Osteocyte (in vitro differentiated cells): ENCODE measurements around the gene RBM38. TPM values are rescaled to one million over a fixed set of nuclear protein-coding genes. Genes with fewer than 3 reads are reported as not detected.

Experiments
- DNase-seq: peaks from one replicate; pipeline ENCODE4 v3.0.0; 2021; ENCODE audit warnings: mixed read lengths; ENCODE audit not compliant: unreplicated experiment; ENCODE audit errors: extremely low spot score
- H3K27ac Mint-ChIP-seq: one replicate; pipeline ENCODE4 v1.8.0; 2021; ENCODE audit warnings: mild to moderate bottlenecking, mixed read lengths; ENCODE audit not compliant: unreplicated experiment
- H3K27me3 Mint-ChIP-seq: one replicate; pipeline ENCODE4 v1.8.0; 2021; ENCODE audit warnings: mixed read lengths; ENCODE audit not compliant: unreplicated experiment
- H3K36me3 Mint-ChIP-seq: one replicate; pipeline ENCODE4 v1.8.0; 2021; ENCODE audit warnings: mixed read lengths; ENCODE audit not compliant: unreplicated experiment
- H3K4me1 Mint-ChIP-seq: one replicate; pipeline ENCODE4 v1.8.0; 2021; ENCODE audit warnings: mixed read lengths; ENCODE audit not compliant: unreplicated experiment
- H3K4me3 Mint-ChIP-seq: one replicate; pipeline ENCODE4 v1.8.0; 2021; ENCODE audit warnings: mild to moderate bottlenecking, moderate library complexity, mixed read lengths; ENCODE audit not compliant: unreplicated experiment
- H3K9me3 Mint-ChIP-seq: one replicate; pipeline ENCODE4 v1.8.0; 2021; ENCODE audit warnings: mixed read lengths; ENCODE audit not compliant: unreplicated experiment
- CTCF ChIP-seq: fragments of 200-600 bp; sonication (generic); IDR thresholded peaks from 2 replicates; pipeline ENCODE4 v1.5.0; 2021; ENCODE audit warnings: antibody characterized with exemption, mild to moderate bottlenecking, moderate library complexity
- total RNA-seq: library from RNA; stranded (reverse); gene quantifications from 2 replicates; pipeline ENCODE4 v1.2.1, GENCODE V29; 2021

The RBM38 gene
- total RNA-seq, 1 donor from 2014 or later = 18.8 TPM

DNA sequence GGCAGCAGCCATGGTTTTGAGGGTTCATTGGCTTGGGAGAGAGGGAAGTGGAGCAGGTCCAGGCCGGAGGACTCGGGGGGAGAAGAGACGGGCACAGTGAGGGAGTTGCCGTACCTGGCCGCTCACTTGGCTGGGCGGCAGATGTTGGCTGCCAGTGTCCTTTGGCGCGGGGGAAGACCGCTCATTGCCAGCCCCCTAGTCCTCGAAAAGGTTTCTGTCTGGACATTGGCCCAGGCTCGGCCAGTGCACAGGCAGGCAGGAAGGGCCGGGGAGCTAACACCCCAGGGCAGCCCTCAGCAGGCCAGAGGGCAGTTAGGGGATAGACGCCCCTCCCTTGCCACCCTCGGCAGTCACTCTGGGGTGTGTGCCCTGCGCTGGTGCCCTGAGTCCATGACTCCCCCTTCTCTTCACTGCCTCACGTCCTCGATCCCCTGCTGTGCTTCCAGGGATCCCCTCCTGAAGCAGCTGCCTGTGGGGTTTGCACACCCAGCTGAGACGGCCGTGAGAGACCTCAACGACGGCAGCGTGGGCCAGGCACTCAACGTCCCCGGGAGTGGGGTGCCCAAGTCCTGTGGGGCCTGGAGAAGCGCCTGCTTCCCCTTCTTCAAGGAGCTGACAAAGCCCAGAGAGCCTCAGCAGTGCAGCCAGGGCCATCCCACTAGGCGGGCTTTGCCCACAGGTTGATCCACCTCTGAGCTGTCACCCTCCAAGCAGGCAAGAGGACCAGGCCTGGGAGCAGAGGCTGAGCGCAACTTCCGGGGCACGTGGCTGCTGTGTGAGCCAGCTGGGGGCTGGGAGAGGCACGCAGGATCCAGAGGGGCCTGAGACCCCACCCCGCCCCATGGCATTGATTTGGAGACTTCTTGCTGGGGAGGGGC lies 20.4 kb downstream of the RBM38 start:
- no peak overlapping the region for H3K4me3 Mint-ChIP-seq
- H3K36me3 Mint-ChIP-seq = peaks cover 9% of the 10 kb centered on the region
- H3K9me3 Mint-ChIP-seq = no peaks in the 10 kb centered on the region
- no peaks in the 10 kb centered on the region for H3K4me1 Mint-ChIP-seq
- H3K27me3 Mint-ChIP-seq = no peaks in the 10 kb centered on the region
- DNase-seq = no peak
- no peak overlapping the region for H3K27ac Mint-ChIP-seq
- TF ChIP-seq CTCF = no peak

DNA sequence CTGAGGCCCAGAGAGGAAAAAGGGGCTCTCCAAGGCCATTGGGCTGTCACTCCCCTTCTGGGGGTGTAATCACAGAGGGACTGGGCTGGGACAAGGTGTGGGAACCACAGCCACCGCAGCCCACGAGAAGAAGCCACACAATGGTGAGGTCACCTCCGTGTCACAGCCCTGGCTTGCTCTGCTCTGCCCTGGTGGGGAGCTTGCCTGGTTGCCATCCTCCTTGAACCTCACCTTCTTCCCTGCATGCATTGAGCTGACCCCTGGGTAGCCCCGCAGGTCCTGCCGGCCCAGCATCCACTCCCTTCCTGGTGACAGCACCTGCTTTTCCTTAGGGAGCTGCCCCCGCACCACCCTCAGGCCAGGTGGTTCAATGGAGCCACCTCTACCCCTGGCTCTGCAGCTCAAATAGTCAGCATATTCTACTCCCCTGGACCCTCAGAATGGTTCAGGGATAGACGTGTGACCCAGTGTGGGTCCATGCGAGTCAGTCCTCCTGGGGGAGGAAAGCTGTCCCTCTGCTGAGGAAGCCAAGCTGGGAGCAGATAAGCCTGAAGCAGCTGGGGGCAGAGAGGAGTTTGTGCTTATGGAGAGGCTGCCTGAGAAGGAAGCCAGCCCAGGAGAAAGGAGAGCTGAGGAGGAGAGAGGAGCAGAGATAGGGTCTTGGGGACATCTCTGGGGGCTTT lies 21.3 kb downstream of the RBM38 start:
- Mint-ChIP-seq H3K36me3 (peaks cover 8% of the 10 kb centered on the region), H3K27ac (no peak overlapping the region), H3K9me3 (no peaks in the 10 kb centered on the region), H3K4me1 (no peaks in the 10 kb centered on the region), H3K4me3 (no peak overlapping the region), H3K27me3 (no peaks in the 10 kb centered on the region)
- no peak for DNase-seq
- TF ChIP-seq CTCF = no peak

DNA sequence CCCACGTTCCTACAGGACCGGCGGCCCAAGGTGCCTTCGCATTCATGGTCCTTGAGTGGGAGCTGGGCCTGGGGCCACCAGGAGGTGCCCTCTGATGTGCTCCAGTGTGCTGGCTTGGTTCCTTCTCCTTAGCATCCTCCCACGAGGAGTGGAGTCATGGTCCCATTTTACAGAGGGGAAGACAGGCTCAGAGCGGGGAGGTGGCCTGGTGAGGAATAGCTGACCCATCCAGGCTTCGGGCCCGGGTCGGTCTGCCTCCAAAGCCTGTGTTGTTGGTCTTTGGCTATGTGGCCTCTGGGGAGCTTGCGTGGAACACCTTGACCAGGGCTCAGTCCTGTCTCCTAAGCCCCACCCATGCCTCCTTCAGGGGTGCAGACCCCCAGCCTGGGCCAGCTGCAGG lies 22.8 kb downstream of the RBM38 start:
- Mint-ChIP-seq H3K4me3 (no peak overlapping the region), H3K27me3 (peaks cover 4% of the 10 kb centered on the region), H3K27ac (no peak overlapping the region), H3K4me1 (peaks cover 7% of the 10 kb centered on the region), H3K36me3 (no peaks in the 10 kb centered on the region), H3K9me3 (no peaks in the 10 kb centered on the region)
- no peak for DNase-seq
- no peak for TF ChIP-seq CTCF

- H3K4me3 Mint-ChIP-seq = no peak overlapping the region
- H3K36me3 Mint-ChIP-seq = no peaks in the 10 kb centered on the region
- no peak overlapping the region for H3K27ac Mint-ChIP-seq
- peaks cover 8% of the 10 kb centered on the region for H3K4me1 Mint-ChIP-seq
- no peak for TF ChIP-seq CTCF
- H3K9me3 Mint-ChIP-seq = no peaks in the 10 kb centered on the region
- DNase-seq = no peak
- peaks cover 6% of the 10 kb centered on the region for H3K27me3 Mint-ChIP-seq
These were observed 23.8 kb downstream of the RBM38 start for GRCh38 chr20:57414867-57415592.

GRCh38 chr20:57415771-57416170 lies 24.6 kb downstream of the RBM38 start:
- H3K27ac Mint-ChIP-seq = no peak overlapping the region
- DNase-seq = no peak
- no peak for TF ChIP-seq CTCF
- peaks cover 6% of the 10 kb centered on the region for H3K27me3 Mint-ChIP-seq
- no peak overlapping the region for H3K4me3 Mint-ChIP-seq
- H3K9me3 Mint-ChIP-seq = no peaks in the 10 kb centered on the region
- no peaks in the 10 kb centered on the region for H3K36me3 Mint-ChIP-seq
- H3K4me1 Mint-ChIP-seq = peaks cover 8% of the 10 kb centered on the region
